ENCODE results near the gene POMT1. TPM values are rescaled to one million over a fixed set of nuclear protein-coding genes. Genes with fewer than 3 reads are reported as not detected.

Gene POMT1
- total RNA-seq, 1 donor from 2014 or later, result 31.4 TPM

- DNase-seq (ENCODE audit: low read depth, low spot score), result no peak
These were observed 26.6 kb upstream of the POMT1 start for GRCh38 chr9:131475956-131476776.

DNA sequence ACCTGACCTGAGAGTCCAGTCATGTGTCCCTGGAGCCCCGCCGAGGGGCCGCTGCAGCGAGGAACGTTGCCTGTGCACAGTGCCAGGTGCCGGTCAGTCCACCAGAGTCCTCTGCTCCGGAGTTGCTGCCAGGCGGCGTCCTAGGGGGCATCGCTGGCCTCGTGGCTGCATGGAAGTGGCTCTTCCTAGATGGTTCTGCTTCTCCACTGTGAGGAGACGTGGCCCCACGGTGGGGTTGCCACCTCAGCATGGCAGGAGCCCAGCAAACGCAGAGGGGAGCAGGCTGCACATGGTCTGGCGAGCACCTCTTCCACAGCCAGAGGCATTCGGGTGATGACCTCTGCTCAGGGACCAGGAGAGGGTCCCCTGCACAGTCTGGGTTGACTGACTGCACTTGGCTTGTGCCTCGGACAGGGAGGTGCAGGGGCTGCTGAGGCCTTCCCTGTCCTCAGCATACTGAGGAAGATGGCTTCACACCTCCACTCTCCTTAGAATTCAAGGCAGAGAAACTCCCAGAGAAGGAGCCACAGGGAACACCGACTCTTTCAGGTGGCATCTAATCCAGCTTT lies 25.9 kb upstream of the POMT1 start:
- no peak for DNase-seq (ENCODE audit: low read depth, low spot score)

DNA sequence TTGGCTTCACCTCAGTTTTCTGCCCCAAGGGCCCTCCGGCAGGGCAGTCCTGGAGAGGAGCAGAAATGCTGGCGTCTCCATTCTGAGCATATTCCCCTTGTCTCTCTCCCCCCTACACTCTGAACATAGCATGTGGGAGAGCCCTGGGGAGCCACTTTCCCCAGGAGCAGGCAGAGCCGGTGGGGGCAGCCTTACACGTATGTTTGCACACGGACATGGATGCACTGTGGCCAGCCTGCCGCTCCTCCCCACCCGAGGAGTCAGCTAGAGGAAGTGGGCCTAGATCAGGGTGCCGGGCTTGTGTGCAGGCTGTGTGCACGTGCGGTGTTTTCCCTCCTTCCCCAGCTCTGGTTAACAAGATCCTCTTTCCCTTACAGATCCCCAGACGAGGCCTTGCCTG lies 25.4 kb upstream of the POMT1 start:
- DNase-seq (ENCODE audit: low read depth, low spot score), result no peak

DNA sequence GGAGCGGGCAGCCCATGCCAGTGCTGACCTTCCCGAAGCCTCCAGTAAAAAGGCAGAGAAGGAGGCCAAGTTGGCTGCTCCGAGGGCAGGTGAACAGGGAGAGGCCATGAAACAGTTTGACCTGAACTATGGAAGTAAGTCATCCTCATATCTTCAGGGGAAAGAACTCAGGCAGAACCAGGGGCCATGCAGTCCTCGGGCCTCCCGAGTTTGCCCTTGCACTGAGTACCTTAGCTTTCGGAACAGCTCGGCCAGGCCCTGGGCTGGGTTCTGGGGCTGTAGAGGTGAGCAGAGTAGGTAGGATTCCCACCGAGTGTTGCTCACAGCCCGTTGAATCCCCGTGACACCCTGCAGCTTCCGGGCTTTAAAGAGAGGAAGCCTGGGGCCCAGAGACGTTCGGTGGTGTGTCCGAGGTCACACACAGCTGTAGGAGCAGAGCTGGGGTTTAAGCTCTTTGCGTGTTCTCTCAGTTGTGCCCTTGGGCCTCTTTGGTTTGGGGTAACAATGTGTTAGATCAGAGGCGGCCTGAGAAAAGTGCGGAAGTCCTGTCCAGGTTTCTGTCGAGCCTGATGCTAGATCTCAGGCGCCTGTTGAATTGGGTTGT lies 24.8 kb upstream of the POMT1 start:
- DNase-seq (ENCODE audit: low read depth, low spot score), result no peak

- DNase-seq (ENCODE audit: low read depth, low spot score), result no peak
These were observed 24.3 kb upstream of the POMT1 start for GRCh38 chr9:131478421-131478868.

- DNase-seq (ENCODE audit: low read depth, low spot score), result no peak
These were observed 23.8 kb upstream of the POMT1 start for GRCh38 chr9:131478911-131479310.

DNA sequence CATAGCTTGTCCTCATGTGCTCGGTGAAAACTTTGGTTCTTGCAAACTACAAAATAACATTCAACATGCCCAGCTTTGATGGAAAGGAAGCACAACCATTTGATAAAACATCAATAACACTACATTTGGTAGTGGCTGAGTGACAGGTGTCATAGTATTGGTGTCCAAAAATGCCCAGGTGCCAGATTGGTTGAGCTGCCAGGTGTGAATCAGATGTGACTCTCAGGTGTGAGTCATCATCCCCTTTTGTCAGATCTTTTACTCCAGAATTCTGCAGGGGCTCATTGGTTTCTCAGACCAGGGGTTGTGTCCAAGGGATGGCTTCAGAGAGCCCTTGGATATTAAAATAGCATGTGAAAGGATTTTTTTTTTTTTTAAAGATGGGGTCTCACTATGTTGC lies 22.5 kb upstream of the POMT1 start:
- DNase-seq (ENCODE audit: low read depth, low spot score), result no peak

GRCh38 chr9:131481441-131482342 lies 21.0 kb upstream of the POMT1 start:
- DNase-seq (ENCODE audit: low read depth, low spot score), result no peak

DNA sequence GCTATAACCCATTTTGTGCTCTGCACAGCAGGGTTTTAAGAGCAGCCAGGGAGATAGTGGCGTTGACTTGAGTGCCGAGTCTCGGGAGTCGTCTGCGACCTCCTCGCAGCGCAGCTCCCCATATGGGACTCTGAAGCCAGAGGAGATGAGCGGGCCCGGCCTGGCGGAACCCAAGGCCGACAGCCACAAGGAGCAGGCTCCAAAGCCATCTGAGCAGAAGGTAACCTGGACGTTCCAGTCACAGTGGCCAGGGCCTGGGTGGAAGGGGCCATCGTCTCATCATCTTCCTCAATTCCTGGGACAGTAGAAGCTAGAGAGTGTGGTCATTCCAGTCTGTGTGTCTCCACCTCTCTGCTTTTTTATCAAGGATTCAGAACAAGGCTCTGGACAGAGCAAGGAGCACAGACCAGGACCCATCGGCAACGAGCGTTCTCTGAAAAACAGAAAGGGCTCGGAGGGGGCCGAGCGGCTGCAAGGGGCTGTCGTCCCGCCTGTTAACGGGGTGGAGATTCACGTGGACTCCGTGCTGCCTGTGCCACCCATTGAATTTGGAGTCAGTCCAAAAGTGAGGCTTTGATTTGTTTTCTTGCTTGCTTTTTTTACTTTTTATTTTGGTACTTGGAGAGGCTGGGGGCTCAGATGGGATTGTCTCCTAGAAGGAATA lies 20.2 kb upstream of the POMT1 start:
- no peak for DNase-seq (ENCODE audit: low read depth, low spot score)

DNA sequence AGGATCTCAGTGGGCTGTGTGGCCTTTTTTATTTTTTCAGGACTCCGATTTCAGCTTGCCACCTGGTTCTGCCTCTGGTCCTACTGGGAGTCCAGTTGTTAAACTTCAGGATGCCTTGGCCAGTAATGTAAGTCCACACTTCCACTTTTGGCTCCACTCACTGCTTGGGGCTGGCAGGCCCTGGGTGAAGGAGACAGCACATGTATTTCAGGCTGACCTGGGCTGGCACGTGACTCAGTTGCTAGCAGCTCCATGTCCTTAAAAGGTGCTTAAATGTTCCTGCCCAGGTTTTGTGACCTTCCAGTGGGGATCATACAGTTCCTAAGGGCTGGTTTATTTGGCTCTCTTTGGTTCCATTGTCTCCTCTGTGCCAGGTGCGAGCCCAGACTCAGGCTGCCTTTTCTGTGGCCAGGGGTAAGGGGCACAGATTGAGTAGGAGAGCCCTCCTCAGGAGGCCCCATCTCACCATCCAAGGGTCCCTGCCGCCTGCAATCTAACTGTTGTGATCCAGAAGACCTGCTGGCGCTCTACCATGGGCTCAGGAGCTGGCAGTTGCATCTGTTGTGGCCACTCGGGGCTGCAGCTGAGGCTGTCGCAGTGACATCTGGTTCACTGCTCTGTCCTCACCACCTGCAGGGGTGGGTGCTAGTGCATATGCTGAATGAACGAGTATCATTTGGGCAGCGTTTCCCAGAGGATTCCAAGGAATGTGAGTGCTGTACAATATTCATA lies 19.2 kb upstream of the POMT1 start:
- DNase-seq (ENCODE audit: low read depth, low spot score), result no peak

DNA sequence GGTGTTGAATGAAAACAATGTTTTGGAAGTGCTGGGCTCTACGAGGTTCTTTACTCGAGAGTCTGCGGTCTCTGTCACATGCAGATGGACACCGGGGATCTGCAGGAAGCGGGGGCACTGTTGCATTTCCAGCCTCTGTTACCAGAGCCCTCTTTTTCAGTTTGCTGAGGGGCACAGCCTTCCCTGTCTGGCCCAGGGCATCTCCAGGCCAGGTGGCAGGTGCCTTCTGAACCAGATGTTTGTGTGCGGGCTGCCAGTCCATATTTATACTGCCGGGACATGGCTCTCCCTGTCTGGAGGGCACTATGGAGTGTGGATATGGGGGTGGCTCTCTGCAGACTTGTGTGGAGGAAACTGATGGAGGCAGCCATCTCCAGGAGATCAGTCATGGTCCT lies 18.7 kb upstream of the POMT1 start:
- DNase-seq (ENCODE audit: low read depth, low spot score), result no peak

GRCh38 chr9:131484560-131485185 lies 18.0 kb upstream of the POMT1 start:
- DNase-seq (ENCODE audit: low read depth, low spot score), result no peak

- no peak for DNase-seq (ENCODE audit: low read depth, low spot score)
These were observed 17.5 kb upstream of the POMT1 start for GRCh38 chr9:131485206-131485605.

DNA sequence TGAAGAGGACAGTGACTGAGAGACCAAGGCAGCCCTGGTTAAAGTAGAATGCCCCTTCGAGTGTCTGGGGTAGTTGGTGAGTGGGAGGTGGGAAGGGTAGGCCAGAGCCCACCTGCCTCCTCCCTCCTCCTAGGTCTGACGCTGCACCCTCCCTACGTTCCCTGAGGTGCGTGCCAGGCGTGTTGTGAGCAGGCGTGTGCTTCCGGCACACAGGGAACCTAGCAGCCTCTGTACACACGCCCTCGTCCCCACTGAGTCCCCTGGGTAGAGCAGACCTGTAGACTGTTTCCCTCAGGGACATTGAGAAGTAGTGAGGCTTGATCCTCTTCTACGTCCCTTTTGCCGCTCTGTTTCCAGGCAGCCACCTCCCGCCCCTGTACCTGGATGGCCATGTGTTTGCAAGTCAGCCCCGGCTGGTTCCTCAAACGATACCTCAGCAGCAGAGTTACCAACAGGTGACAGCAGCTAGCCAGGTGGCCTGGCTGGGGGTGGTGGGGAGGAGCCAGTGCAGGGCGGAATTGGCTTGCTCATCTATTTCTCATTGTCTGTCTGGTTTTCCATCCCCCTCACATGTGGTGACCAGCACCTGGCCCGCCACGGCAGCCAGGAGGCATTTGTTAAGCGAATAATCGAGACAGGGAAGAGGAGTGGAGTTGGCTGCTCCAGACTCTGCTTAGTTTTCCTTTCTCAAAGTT lies 16.8 kb upstream of the POMT1 start:
- DNase-seq (ENCODE audit: low read depth, low spot score), result no peak

- DNase-seq (ENCODE audit: low read depth, low spot score), result no peak
These were observed 15.7 kb upstream of the POMT1 start for GRCh38 chr9:131487001-131487400.

GRCh38 chr9:131487621-131488031 lies 15.1 kb upstream of the POMT1 start:
- DNase-seq (ENCODE audit: low read depth, low spot score), result no peak

DNA sequence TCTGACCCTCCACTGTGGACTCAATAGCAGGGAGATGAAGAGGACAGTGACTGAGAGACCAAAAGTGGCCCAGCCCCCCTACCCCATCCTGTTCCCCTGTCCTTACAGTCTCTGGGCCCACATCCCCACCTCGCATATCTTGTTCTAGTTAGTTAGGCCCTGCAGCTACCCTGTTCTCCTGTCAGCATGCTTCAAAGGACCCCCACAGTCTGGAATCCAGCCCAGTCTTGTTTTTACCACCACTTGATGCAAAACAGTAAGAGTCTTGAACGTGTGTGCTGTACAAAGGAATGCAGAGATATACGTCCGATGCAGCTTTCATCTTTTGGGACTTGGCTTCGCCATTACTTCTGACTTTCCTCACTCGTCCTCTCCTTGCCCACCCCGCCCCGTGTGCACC lies 12.2 kb upstream of the POMT1 start:
- DNase-seq (ENCODE audit: low read depth, low spot score), result no peak

- DNase-seq (ENCODE audit: low read depth, low spot score), result no peak
These were observed 11.6 kb upstream of the POMT1 start for GRCh38 chr9:131491001-131491710.

DNA sequence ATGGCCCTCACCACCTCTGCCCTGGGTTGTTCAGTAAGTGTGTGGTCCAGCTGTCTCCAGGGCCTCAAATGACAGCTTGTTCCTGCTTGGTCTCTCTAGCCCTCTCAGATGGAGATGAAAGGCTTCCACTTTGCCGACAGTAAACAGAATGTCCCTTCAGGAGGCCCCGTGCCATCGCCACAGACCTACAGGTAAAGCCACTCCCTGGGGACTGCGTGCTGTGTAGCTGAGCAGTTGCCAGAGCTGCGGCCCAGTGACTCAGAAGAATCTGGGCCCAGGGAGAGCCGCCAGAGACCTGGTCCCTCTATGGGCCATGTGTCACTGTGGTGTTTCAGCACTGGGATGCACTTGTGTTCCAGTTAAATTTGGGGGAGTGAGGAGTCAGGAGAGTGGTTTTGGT lies 10.6 kb upstream of the POMT1 start:
- DNase-seq (ENCODE audit: low read depth, low spot score), result no peak
